D721Med (cell line): ENCODE results near the gene TNS4.
"Not testable (repeated sequence)": the region's sequence is repeated elsewhere in the genome, so short reads cannot be mapped to it uniquely, and the experiment has no call there.

Experiments
- DNase-seq: peaks from one replicate; pipeline ENCODE4 v3.0.0; 2011; ENCODE audit warnings: low spot score; ENCODE audit not compliant: insufficient read length
- FAIRE-seq: peaks from 2 replicates; lab custom pipeline; 2011; peaks lifted over from hg19 to GRCh38; lab: Jason Lieb, UNC
- CTCF ChIP-seq: IDR thresholded peaks from 2 replicates; pipeline ENCODE4 v1.5.1; 2012; ENCODE audit warnings: mild to moderate bottlenecking, control low read depth; ENCODE audit not compliant: insufficient read depth; ENCODE audit errors: missing control alignments

The TNS4 gene

DNA sequence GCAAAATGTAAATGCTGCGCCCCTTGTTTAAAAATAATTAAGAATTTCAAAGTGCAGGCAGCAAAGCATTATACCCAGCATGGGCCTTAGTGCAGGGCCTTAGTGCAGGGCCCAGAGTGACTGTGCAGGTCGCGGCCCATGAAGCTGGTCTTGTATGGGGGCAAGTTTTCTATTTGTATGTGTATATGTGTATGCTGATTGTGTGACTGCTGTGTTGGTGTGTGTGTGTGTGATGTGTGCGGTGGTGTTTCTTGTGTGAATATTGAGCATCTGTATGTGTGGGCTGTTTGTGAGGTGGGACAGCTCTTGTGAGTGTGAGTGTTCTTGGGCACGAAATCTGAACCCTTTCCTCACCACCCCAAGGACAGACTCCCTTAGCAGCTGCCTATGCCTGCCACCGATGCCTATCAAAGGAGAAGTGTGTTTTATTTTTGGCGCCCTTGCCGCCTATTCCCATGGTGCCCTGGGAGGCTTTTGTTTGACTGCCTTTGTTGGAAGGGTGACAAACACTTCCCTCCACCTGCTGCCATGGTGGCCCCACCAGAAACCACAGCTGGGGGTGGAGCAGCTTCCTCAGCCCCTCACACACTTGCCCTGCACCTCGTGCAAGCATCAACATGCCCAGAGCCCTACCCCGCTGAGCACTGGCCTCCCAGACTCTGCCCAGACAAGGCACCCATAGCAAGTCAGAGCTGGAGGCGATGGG, 45.8 kb upstream of the TNS4 start:
- FAIRE-seq (no peak), DNase-seq (no peak)
- TF ChIP-seq CTCF, result no peak

DNA sequence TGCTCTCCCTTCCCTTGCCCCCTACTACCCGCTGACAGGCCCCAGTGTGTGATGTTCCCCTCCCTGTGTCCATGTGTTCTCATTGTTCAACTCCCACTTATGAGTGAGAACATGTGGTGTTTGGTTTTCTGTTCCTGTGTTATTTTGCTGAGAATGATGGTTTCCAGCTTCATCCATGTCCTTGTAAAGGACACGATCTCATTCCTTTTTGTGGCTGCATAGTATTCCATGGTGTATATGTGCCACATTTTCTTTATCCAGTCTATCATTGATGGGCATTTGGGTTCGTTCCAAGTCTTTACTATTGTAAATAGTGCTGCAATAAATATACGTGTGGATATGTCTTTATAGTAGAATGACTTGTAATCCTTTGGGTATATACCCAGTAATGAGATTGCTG, 45.1 kb upstream of the TNS4 start:
- FAIRE-seq, DNase-seq: not testable (repeated sequence)

GRCh38 chr17:40545660-40546059, 44.2 kb upstream of the TNS4 start:
- no peak for TF ChIP-seq CTCF
- DNase-seq (no peak), FAIRE-seq (no peak)

- no peak for DNase-seq
- FAIRE-seq, result no peak
- TF ChIP-seq CTCF, result no peak
Measured at GRCh38 chr17:40542558-40543411, 41.4 kb upstream of the TNS4 start.

GRCh38 chr17:40541873-40542557, 40.6 kb upstream of the TNS4 start:
- FAIRE-seq, result no peak
- no peak for TF ChIP-seq CTCF
- no peak for DNase-seq

- no peak for FAIRE-seq
- TF ChIP-seq CTCF, result no peak
- no peak for DNase-seq
Measured at GRCh38 chr17:40541060-40541872, 39.8 kb upstream of the TNS4 start.

DNA sequence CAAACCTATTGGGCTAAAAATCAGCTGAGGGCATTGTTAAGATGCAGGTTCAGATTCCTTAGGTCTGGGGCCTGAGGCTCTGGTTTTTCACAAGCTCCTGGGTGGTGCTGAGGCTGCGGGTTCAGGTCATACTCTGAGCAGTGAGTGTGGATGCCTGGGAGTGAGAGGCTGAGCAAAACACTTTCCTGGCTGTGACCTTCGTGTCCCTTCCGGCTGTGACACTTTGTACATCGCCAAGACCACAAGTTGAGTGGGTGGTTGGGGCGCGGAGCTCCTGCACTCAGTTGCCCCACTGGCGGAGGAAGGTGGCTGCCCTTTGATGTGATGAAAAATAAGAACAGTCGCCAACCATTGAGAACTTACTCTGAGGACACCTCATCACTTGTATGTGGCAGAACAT, 39.0 kb upstream of the TNS4 start:
- FAIRE-seq, result no peak
- no peak for DNase-seq

More for the DNA sequence above, 39.0 kb upstream of the TNS4 start:
- no peak for TF ChIP-seq CTCF
